Activated T-cell treated with anti-CD3 and anti-CD28 coated beads for 4 hours (primary cell): ENCODE results near the gene UNC45A.

Source experiments
- DNase-seq: peaks from one replicate; pipeline ENCODE4 v3.0.0-alpha.2; 2020

UNC45A gene

GRCh38 chr15:90946941-90947576, 12.0 kb downstream of the UNC45A start:
- no peak for DNase-seq

- no peak for DNase-seq
These were observed 12.7 kb downstream of the UNC45A start for GRCh38 chr15:90947577-90948357.

GRCh38 chr15:90948506-90948905, 13.4 kb downstream of the UNC45A start:
- no peak for DNase-seq

- DNase-seq: no peak
These were observed 15.0 kb downstream of the UNC45A start for GRCh38 chr15:90949979-90950675.

- DNase-seq: no peak
These were observed 15.6 kb downstream of the UNC45A start for GRCh38 chr15:90950676-90951075.

GRCh38 chr15:90952901-90953677, 18.0 kb downstream of the UNC45A start:
- DNase-seq: no peak

GRCh38 chr15:90953947-90954711, 19.0 kb downstream of the UNC45A start:
- DNase-seq: no peak

- DNase-seq: peak; percentile 76
These were observed 19.9 kb downstream of the UNC45A start, which contains the start of gene RCCD1 for GRCh38 chr15:90954712-90955623. Gene RCCD1 (plus strand): TSS chr15:90954884. CDS start chr15:90956735, 1,851 bp downstream.

GRCh38 chr15:90955624-90956273, 20.7 kb downstream of the UNC45A start:
- DNase-seq: no peak

GRCh38 chr15:90956274-90957030, 21.4 kb downstream of the UNC45A start:
- peak; percentile 37 for DNase-seq

GRCh38 chr15:90957031-90957790, 22.1 kb downstream of the UNC45A start:
- no peak for DNase-seq

- DNase-seq: no peak
These were observed 22.7 kb downstream of the UNC45A start for GRCh38 chr15:90957791-90958190.

GRCh38 chr15:90959028-90959595, 24.0 kb downstream of the UNC45A start:
- DNase-seq: no peak

- DNase-seq: no peak
These were observed 24.8 kb downstream of the UNC45A start for GRCh38 chr15:90959894-90960293.

GRCh38 chr15:90960298-90961091, 25.4 kb downstream of the UNC45A start:
- no peak for DNase-seq

GRCh38 chr15:90962021-90962420, 26.9 kb downstream of the UNC45A start:
- no peak for DNase-seq

GRCh38 chr15:90966262-90966661, 31.2 kb downstream of the UNC45A start:
- DNase-seq: no peak

GRCh38 chr15:90967206-90967605, 32.1 kb downstream of the UNC45A start:
- DNase-seq: no peak
